Upper lobe of left lung (tissue), 6 donors: ENCODE measurements around the gene PLXNA4. TPM values are rescaled to one million over a fixed set of nuclear protein-coding genes. Genes with fewer than 3 reads are reported as not detected.

Experiments
- ATAC-seq, 2 donors: fragments of 200-7000 bp; cut with Tn5 transposase; one replicate each; pipeline ENCODE4 v1.9.1; 2022; ENCODE audit warnings: mild to moderate bottlenecking in 2 of 2, moderate library complexity in 2 of 2; ENCODE audit not compliant: low FRiP score in 2 of 2
- DNase-seq, 2 donors: peaks; one replicate each; pipeline ENCODE4 v3.0.0-alpha.2; 2019 to 2020
- H3K27ac ChIP-seq, 4 donors: fragments of 200-600 bp; sonication (generic); one replicate each; pipeline ENCODE4 v1.5.1; 2016 to 2019
- H3K27me3 ChIP-seq, 4 donors: fragments of 200-600 bp; sonication (generic); one replicate each; pipeline ENCODE4 v1.5.1; 2017 to 2019
- H3K36me3 ChIP-seq, 4 donors: fragments of 200-600 bp; sonication (generic); one replicate each; pipeline ENCODE4 v1.5.1; 2016 to 2019
- H3K4me1 ChIP-seq, 4 donors: fragments of 200-600 bp; sonication (generic); one replicate each; pipeline ENCODE4 v1.5.1; 2018 to 2019
- H3K4me3 ChIP-seq, 4 donors: fragments of 200-600 bp; sonication (generic); one replicate each; pipeline ENCODE4 v1.5.1; 2017 to 2019; ENCODE audit warnings: mild to moderate bottlenecking in 2 of 4, moderate library complexity in 1 of 4
- H3K9me3 ChIP-seq, 4 donors: fragments of 200-600 bp; sonication (generic); one replicate each; pipeline ENCODE4 v1.5.1; 2018 to 2019
- EP300 ChIP-seq, 4 donors: sonication (generic); formaldehyde crosslinking; IDR thresholded peaks; one replicate each; pipeline ENCODE4 v1.5.1; 2017; ENCODE audit warnings: antibody characterized with exemption in 4 of 4, control low read depth in 2 of 4
- POLR2A ChIP-seq, 4 donors: fragments of 450-650 bp; IDR thresholded peaks; one replicate each; pipeline ENCODE4 v1.5.1; 2016 to 2017; ENCODE audit warnings: antibody characterized with exemption in 4 of 4, mild to moderate bottlenecking in 2 of 4
- POLR2AphosphoS5 ChIP-seq, 2 donors: sonication (generic); formaldehyde crosslinking; IDR thresholded peaks; one replicate each; pipeline ENCODE4 v1.5.1; 2017; ENCODE audit warnings: antibody characterized with exemption in 2 of 2
- WGBS, 2 donors: methylation state at CpG; one replicate each; pipeline ENCODE4 v1.1.5; 2017 to 2018; 5-methylcytosine and 5-hydroxymethylcytosine counted together
- total RNA-seq, 6 donors: library from RNA; depleted of rRNA in 4 of 6; stranded (reverse); fragments of >200 nt in 4 of 6; gene quantifications; one replicate each; pipeline versions ENCODE4 v1.1.0 to v1.2.1, GENCODE V29; 2016 to 2021
- TF ChIP-seq, protein P1 (sequence below), 6 experiments: fragments of 450-650 bp in 4 of 6; fragments of 200-600 bp in 2 of 6; sonication (generic) in 2 of 6; IDR thresholded peaks; one replicate each; pipeline ENCODE4 v1.5.1; 2016 to 2019; ENCODE audit warnings: antibody characterized with exemption in 6 of 6
- donor health status: DM: no; HTN: no; CAD: no; lungs with moderate emphysema.
- donor health status: DM: no; HTN: yes; CAD: no; lungs with severe emphysema.

The PLXNA4 gene
- total RNA-seq, 6 donors from 2014 or later = 1.1 to 5.9 (median 2.6) TPM

- ATAC-seq = no peak
- Histone ChIP-seq H3K36me3 (no peaks in the 10 kb centered on the region), H3K4me3 (no peak overlapping the region), H3K27ac (no peak overlapping the region), H3K27me3 (no peaks in the 10 kb centered on the region), H3K9me3 (no peaks in the 10 kb centered on the region), H3K4me1 (peaks cover 0 to 10% (median 2%) of the 10 kb centered on the region in 4 donors)
- 79 to 95% methylated on average over 3 of the region's 3 CpGs for WGBS, 2 donors
- TF ChIP-seq POLR2A (IDR thresholded peaks at IDR 0.05) = no peak
- TF ChIP-seq POLR2AphosphoS5 (IDR thresholded peaks at IDR 0.05) = no peak
- no peak for TF ChIP-seq EP300 (IDR thresholded peaks at IDR 0.05)
- TF ChIP-seq, protein P1, sequence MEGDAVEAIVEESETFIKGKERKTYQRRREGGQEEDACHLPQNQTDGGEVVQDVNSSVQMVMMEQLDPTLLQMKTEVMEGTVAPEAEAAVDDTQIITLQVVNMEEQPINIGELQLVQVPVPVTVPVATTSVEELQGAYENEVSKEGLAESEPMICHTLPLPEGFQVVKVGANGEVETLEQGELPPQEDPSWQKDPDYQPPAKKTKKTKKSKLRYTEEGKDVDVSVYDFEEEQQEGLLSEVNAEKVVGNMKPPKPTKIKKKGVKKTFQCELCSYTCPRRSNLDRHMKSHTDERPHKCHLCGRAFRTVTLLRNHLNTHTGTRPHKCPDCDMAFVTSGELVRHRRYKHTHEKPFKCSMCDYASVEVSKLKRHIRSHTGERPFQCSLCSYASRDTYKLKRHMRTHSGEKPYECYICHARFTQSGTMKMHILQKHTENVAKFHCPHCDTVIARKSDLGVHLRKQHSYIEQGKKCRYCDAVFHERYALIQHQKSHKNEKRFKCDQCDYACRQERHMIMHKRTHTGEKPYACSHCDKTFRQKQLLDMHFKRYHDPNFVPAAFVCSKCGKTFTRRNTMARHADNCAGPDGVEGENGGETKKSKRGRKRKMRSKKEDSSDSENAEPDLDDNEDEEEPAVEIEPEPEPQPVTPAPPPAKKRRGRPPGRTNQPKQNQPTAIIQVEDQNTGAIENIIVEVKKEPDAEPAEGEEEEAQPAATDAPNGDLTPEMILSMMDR (IDR thresholded peaks at IDR 0.05) = no peak
- no peak for DNase-seq
Observed at GRCh38 chr7:132610995-132611394, 34.7 kb upstream of the PLXNA4 start.

- H3K9me3 ChIP-seq = no peaks in the 10 kb centered on the region
- TF ChIP-seq, protein P1 (IDR thresholded peaks at IDR 0.05) = no peak
- TF ChIP-seq POLR2A (IDR thresholded peaks at IDR 0.05) = no peak
- TF ChIP-seq EP300 (IDR thresholded peaks at IDR 0.05) = no peak
- H3K27ac ChIP-seq = no peak overlapping the region
- ATAC-seq (no peak), DNase-seq (no peak)
- no peaks in the 10 kb centered on the region for H3K36me3 ChIP-seq
- WGBS, 2 donors = 51 to 55% methylated on average over 2 of the region's 2 CpGs
- no peaks in the 10 kb centered on the region for H3K27me3 ChIP-seq
- no peak overlapping the region for H3K4me3 ChIP-seq
- peaks cover 0 to 7% (median 2%) of the 10 kb centered on the region in 4 donors for H3K4me1 ChIP-seq
Observed at GRCh38 chr7:132609906-132610520, 33.7 kb upstream of the PLXNA4 start.

DNA sequence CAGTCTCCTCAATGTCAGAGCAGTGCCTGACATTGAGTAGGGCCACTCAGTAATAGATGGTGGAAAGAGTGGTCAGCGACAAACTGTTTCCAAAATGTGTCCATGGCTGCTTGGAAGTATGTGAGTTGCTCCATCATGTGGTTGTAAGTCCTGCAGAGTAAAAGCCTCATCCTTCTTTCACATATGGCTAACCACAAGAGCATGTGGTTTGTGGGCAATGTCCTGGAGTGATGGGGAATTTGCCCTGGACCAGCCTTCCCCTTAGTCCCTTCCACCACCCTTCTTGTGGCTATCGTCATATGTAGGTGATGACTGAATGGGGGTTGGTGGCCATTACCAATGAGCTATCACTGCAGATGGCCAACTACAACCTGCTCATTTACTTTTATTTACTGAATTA lies 33.0 kb upstream of the PLXNA4 start:
- Histone ChIP-seq H3K9me3 (no peaks in the 10 kb centered on the region), H3K36me3 (no peaks in the 10 kb centered on the region), H3K4me1 (peaks cover 0 to 2% (median 0%) of the 10 kb centered on the region in 4 donors), H3K27ac (no peak overlapping the region), H3K4me3 (no peak overlapping the region), H3K27me3 (no peaks in the 10 kb centered on the region)
- WGBS, 2 donors = 80 to 92% methylated on average over 2 of the region's 2 CpGs
- ATAC-seq (no peak), DNase-seq (no peak)
- TF ChIP-seq, protein P1 (IDR thresholded peaks at IDR 0.05) = no peak
- TF ChIP-seq POLR2A (IDR thresholded peaks at IDR 0.05) (no peak), EP300 (IDR thresholded peaks at IDR 0.05) (no peak), POLR2AphosphoS5 (IDR thresholded peaks at IDR 0.05) (no peak)

- H3K4me3 ChIP-seq = no peak overlapping the region
- no peaks in the 10 kb centered on the region for H3K36me3 ChIP-seq
- no peaks in the 10 kb centered on the region for H3K9me3 ChIP-seq
- DNase-seq (no peak), ATAC-seq (no peak)
- H3K4me1 ChIP-seq = no peaks in the 10 kb centered on the region
- no peaks in the 10 kb centered on the region for H3K27me3 ChIP-seq
- TF ChIP-seq, protein P1 (IDR thresholded peaks at IDR 0.05) = no peak
- TF ChIP-seq POLR2AphosphoS5 (IDR thresholded peaks at IDR 0.05) (no peak), EP300 (IDR thresholded peaks at IDR 0.05) (no peak), POLR2A (IDR thresholded peaks at IDR 0.05) (no peak)
- no peak overlapping the region for H3K27ac ChIP-seq
- WGBS, 2 donors = 80 to 90% methylated on average over 4 to 5 of the region's 5 CpGs
Observed at GRCh38 chr7:132608523-132608922, 32.3 kb upstream of the PLXNA4 start.

DNA sequence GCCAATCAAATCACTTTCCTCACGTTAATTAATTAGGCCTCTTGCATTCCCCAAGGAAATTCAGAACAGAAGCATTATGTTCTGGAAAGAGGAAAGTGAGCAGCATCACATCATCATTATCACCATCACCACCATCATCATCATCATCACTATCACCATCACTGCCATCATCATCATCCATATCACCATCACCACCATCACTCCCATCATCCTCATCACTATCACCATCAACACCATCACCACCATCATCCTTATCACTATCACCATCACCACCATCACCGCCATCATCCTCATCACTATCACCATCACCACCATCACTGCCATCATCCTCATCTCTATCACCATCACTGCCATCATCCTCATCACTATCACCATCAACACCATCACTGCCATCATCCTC lies 31.4 kb upstream of the PLXNA4 start:
- no peak overlapping the region for H3K4me3 ChIP-seq
- no peak for ATAC-seq
- DNase-seq = no peak
- TF ChIP-seq POLR2AphosphoS5 (IDR thresholded peaks at IDR 0.05) (no peak), EP300 (IDR thresholded peaks at IDR 0.05) (no peak), POLR2A (IDR thresholded peaks at IDR 0.05) (no peak)
- TF ChIP-seq, protein P1 (IDR thresholded peaks at IDR 0.05) = no peak
- no peaks in the 10 kb centered on the region for H3K4me1 ChIP-seq
- WGBS, 2 donors = 81 to 84% methylated on average over 2 of the region's 2 CpGs
- no peaks in the 10 kb centered on the region for H3K9me3 ChIP-seq
- no peak overlapping the region for H3K27ac ChIP-seq
- H3K27me3 ChIP-seq = no peaks in the 10 kb centered on the region
- H3K36me3 ChIP-seq = no peaks in the 10 kb centered on the region
